GM12801 (cell line): ENCODE measurements around the gene ZNF804A.

ENCODE experiments used
- CTCF ChIP-seq: IDR thresholded peaks from one replicate; pipeline ENCODE4 v1.5.1; 2011; ENCODE audit warnings: control low read depth; ENCODE audit not compliant: insufficient read length; ENCODE audit errors: extremely low read depth

ZNF804A gene

GRCh38 chr2:184560603-184561002 is 37.7 kb upstream of the ZNF804A start:
- no peak for TF ChIP-seq CTCF

GRCh38 chr2:184562532-184562931 is 35.8 kb upstream of the ZNF804A start:
- TF ChIP-seq CTCF = no peak

GRCh38 chr2:184564092-184564491 is 34.2 kb upstream of the ZNF804A start:
- no peak for TF ChIP-seq CTCF

GRCh38 chr2:184566716-184567115 is 31.6 kb upstream of the ZNF804A start:
- TF ChIP-seq CTCF = no peak

GRCh38 chr2:184577056-184577455 is 21.3 kb upstream of the ZNF804A start:
- no peak for TF ChIP-seq CTCF

- TF ChIP-seq CTCF = no peak
Measured at GRCh38 chr2:184577743-184578142, 20.6 kb upstream of the ZNF804A start.

- no peak for TF ChIP-seq CTCF
Measured at GRCh38 chr2:184579226-184579625, 19.1 kb upstream of the ZNF804A start.

- no peak for TF ChIP-seq CTCF
Measured at GRCh38 chr2:184581391-184581790, 16.9 kb upstream of the ZNF804A start.
